T-cell (primary cell): ENCODE measurements around the gene BCO1. TPM values are rescaled to one million over a fixed set of nuclear protein-coding genes. Genes with fewer than 3 reads are reported as not detected.

Source experiments
- ATAC-seq, 4 experiments: fragments of 200-7000 bp in 3 of 4; fragments of 150-1000 bp in 1 of 4; cut with Tn5 transposase; replicated peaks in 1 of 4; 1 replicate in 3 of 4; 2 replicates in 1 of 4; pipeline ENCODE4 v1.10.0; 2021; ENCODE audit warnings: moderate library complexity in 3 of 4, mild to moderate bottlenecking in 2 of 4, moderate number of reproducible peaks in 1 of 4
- CTCF ChIA-PET, 2 donors: fragments of 300-600 bp; sonication (Branson Sonifier 250); formaldehyde crosslinking; loops; one replicate each; lab custom pipeline; 2022; ENCODE audit warnings: antibody characterized with exemption in 2 of 2; lab: Charles Lee
- POLR2A ChIA-PET, 2 donors: fragments of 300-600 bp; sonication (Branson Sonifier 250); formaldehyde crosslinking; loops; one replicate each; lab custom pipeline; 2022; ENCODE audit warnings: antibody characterized with exemption in 2 of 2; lab: Charles Lee
- DNase-seq, 35 experiments: peaks; one replicate each; pipeline versions ENCODE4 v3.0.0 to v3.0.0-alpha.2; 2013 to 2023
- H3K27ac ChIP-seq: one replicate; pipeline ENCODE4 v1.5.1; 2013; ENCODE audit warnings: low read length
- H3K27me3 ChIP-seq, 2 experiments: replicated peaks in 1 of 2; 1 replicate in 1 of 2; 2 replicates in 1 of 2; pipeline versions ENCODE4 v1.6.1 to v1.7.0; 2013; ENCODE audit warnings: low read length in 1 of 2, mixed read lengths in 1 of 2; ENCODE audit not compliant: control insufficient read depth in 2 of 2, insufficient read depth in 2 of 2; ENCODE audit errors: extremely low read depth in 1 of 2
- H3K36me3 ChIP-seq, 2 donors: 1 replicate in 1 of 2; 2 replicates in 1 of 2; pipeline versions ENCODE4 v1.6.1 to v1.7.0; 2013; ENCODE audit warnings: low read length in 1 of 2; ENCODE audit not compliant: control insufficient read depth in 2 of 2, insufficient read depth in 1 of 2; ENCODE audit errors: extremely low read depth in 1 of 2
- H3K4me1 ChIP-seq, 2 experiments: 1 replicate in 1 of 2; 2 replicates in 1 of 2; pipeline versions ENCODE4 v1.6.1 to v1.7.0; 2013; ENCODE audit warnings: low read length in 2 of 2, mixed read lengths in 1 of 2; ENCODE audit not compliant: insufficient read depth in 2 of 2, control insufficient read depth in 1 of 2; ENCODE audit errors: extremely low read depth in 1 of 2
- H3K4me3 ChIP-seq, 2 donors: 1 replicate in 1 of 2; 2 replicates in 1 of 2; pipeline versions ENCODE4 v1.5.1 to v1.7.0; 2013; ENCODE audit warnings: mild to moderate bottlenecking in 2 of 2, low read length in 1 of 2, moderate library complexity in 1 of 2; ENCODE audit not compliant: control insufficient read depth in 1 of 2; ENCODE audit errors: extremely low read depth in 1 of 2
- H3K9me3 ChIP-seq: 2 replicates; pipeline ENCODE4 v1.7.0; 2013
- H3K27ac Mint-ChIP-seq, 2 donors: one replicate each; pipeline ENCODE4 v1.8.0; 2020 to 2021; ENCODE audit warnings: mild to moderate bottlenecking in 2 of 2, mixed read lengths in 2 of 2
- H3K27me3 Mint-ChIP-seq, 2 donors: one replicate each; pipeline ENCODE4 v1.8.0; 2021 to 2022; ENCODE audit warnings: mixed read lengths in 2 of 2
- H3K36me3 Mint-ChIP-seq: one replicate; pipeline ENCODE4 v1.8.0; 2021; ENCODE audit warnings: mixed read lengths
- H3K4me1 Mint-ChIP-seq, 3 donors: one replicate each; pipeline ENCODE4 v1.8.0; 2020 to 2022; ENCODE audit warnings: mixed read lengths in 3 of 3, mild to moderate bottlenecking in 1 of 3
- H3K4me3 Mint-ChIP-seq, 3 donors: one replicate each; pipeline ENCODE4 v1.8.0; 2020 to 2022; ENCODE audit warnings: mild to moderate bottlenecking in 3 of 3, mixed read lengths in 3 of 3, moderate library complexity in 3 of 3
- H3K9me3 Mint-ChIP-seq, 3 donors: one replicate each; pipeline ENCODE4 v1.8.0; 2020 to 2022; ENCODE audit warnings: mixed read lengths in 3 of 3
- WGBS: methylation state at CpG from one replicate; pipeline ENCODE4 v1.1.5; 2013; ENCODE audit warnings: missing lambda C conversion rate; ENCODE audit not compliant: insufficient coverage; 5-methylcytosine and 5-hydroxymethylcytosine counted together
- total RNA-seq, 35 experiments: library from RNA in 6 of 35; stranded (reverse) in 6 of 35; fragments of 120-200 nt in 1 of 35; gene quantifications; one replicate each; pipeline versions ENCODE4 v1.2.1 to v1.2.4 and lab custom pipeline; 2013 to 2026

The BCO1 gene
- total RNA-seq, 5 donors from 2014 or later (not counting 1 experiment from before 2014, with no cell fraction given) = not detected

- POLR2A ChIA-PET = no interaction called here
- H3K4me1 Mint-ChIP-seq = no peaks in the 10 kb centered on the region
- Histone ChIP-seq H3K4me1 (no peaks in the 10 kb centered on the region), H3K36me3 (no peaks in the 10 kb centered on the region), H3K27ac (no peak overlapping the region), H3K27me3 (peaks cover 0 to 2% of the 10 kb centered on the region in 2 experiments), H3K9me3 (no peaks in the 10 kb centered on the region), H3K4me3 (no peak overlapping the region)
- ATAC-seq = no peak
- no peak overlapping the region for H3K4me3 Mint-ChIP-seq
- no peak overlapping the region for H3K27ac Mint-ChIP-seq
- no peaks in the 10 kb centered on the region for H3K27me3 Mint-ChIP-seq
- H3K9me3 Mint-ChIP-seq = no peaks in the 10 kb centered on the region
- CTCF ChIA-PET = no interaction called here
- no peaks in the 10 kb centered on the region for H3K36me3 Mint-ChIP-seq
- DNase-seq = no peak
- WGBS = 88% methylated on average over 1 of the region's 3 CpGs
These were observed 44.6 kb downstream of the BCO1 start for GRCh38 chr16:81283044-81283443.

GRCh38 chr16:81284995-81285600 is 46.6 kb downstream of the BCO1 start:
- H3K27me3 Mint-ChIP-seq = peaks cover 0 to 4% of the 10 kb centered on the region in 2 donors
- ATAC-seq (no peak), DNase-seq (no peak)
- H3K9me3 Mint-ChIP-seq = no peaks in the 10 kb centered on the region
- 84% methylated on average over 4 of the region's 8 CpGs for WGBS
- ChIA-PET POLR2A (no interaction called here), CTCF (interaction anchor here in 1 of 2 donors (0.6 to 1.0 kb wide), 2 partner anchors 24 to 1564 kb away, joined by 3 read pairs; no protein-coding TSS in a partner anchor)
- H3K36me3 Mint-ChIP-seq = no peaks in the 10 kb centered on the region
- no peak overlapping the region for H3K4me3 Mint-ChIP-seq
- no peak overlapping the region for H3K4me3 ChIP-seq
- H3K4me1 Mint-ChIP-seq = no peaks in the 10 kb centered on the region
- H3K36me3 ChIP-seq = no peaks in the 10 kb centered on the region
- no peak overlapping the region for H3K27ac Mint-ChIP-seq
- no peaks in the 10 kb centered on the region for H3K4me1 ChIP-seq
- peaks cover 0 to 2% of the 10 kb centered on the region in 2 experiments for H3K27me3 ChIP-seq
- no peaks in the 10 kb centered on the region for H3K9me3 ChIP-seq
- H3K27ac ChIP-seq = no peak overlapping the region

GRCh38 chr16:81286190-81286589 is 47.7 kb downstream of the BCO1 start:
- peaks cover 0 to 10% of the 10 kb centered on the region in 2 donors for H3K27me3 Mint-ChIP-seq
- Histone ChIP-seq H3K9me3 (no peaks in the 10 kb centered on the region), H3K4me1 (no peaks in the 10 kb centered on the region), H3K27ac (no peak overlapping the region), H3K4me3 (no peak overlapping the region), H3K36me3 (no peaks in the 10 kb centered on the region), H3K27me3 (peaks cover 0 to 4% of the 10 kb centered on the region in 2 experiments)
- H3K9me3 Mint-ChIP-seq = no peaks in the 10 kb centered on the region
- H3K4me3 Mint-ChIP-seq = no peak overlapping the region
- no CpG with 5 or more reads among the region's 1 CpG for WGBS
- no peak for DNase-seq
- no peaks in the 10 kb centered on the region for H3K36me3 Mint-ChIP-seq
- H3K4me1 Mint-ChIP-seq = no peaks in the 10 kb centered on the region
- ATAC-seq = no peak
- ChIA-PET CTCF (no interaction called here), POLR2A (no interaction called here)
- no peak overlapping the region for H3K27ac Mint-ChIP-seq

GRCh38 chr16:81291117-81291516 is 52.6 kb downstream of the BCO1 start:
- Histone ChIP-seq H3K4me1 (no peaks in the 10 kb centered on the region), H3K27ac (no peak overlapping the region), H3K9me3 (no peaks in the 10 kb centered on the region), H3K36me3 (no peaks in the 10 kb centered on the region), H3K27me3 (peaks cover 0 to 14% of the 10 kb centered on the region in 2 experiments), H3K4me3 (no peak overlapping the region)
- Mint-ChIP-seq H3K4me3 (no peak overlapping the region), H3K27me3 (peaks cover 6 to 24% of the 10 kb centered on the region in 2 donors), H3K36me3 (no peaks in the 10 kb centered on the region), H3K4me1 (no peaks in the 10 kb centered on the region), H3K9me3 (no peaks in the 10 kb centered on the region), H3K27ac (no peak overlapping the region)
- DNase-seq = no peak
- WGBS = 77% methylated on average over 5 of the region's 9 CpGs
- ATAC-seq = no peak
- ChIA-PET POLR2A (no interaction called here), CTCF (no interaction called here)

- DNase-seq (no peak), ATAC-seq (no peak)
- Mint-ChIP-seq H3K9me3 (no peaks in the 10 kb centered on the region), H3K27me3 (peaks cover 8 to 31% of the 10 kb centered on the region in 2 donors), H3K4me1 (no peaks in the 10 kb centered on the region), H3K4me3 (no peak overlapping the region), H3K36me3 (no peaks in the 10 kb centered on the region), H3K27ac (no peak overlapping the region)
- H3K36me3 ChIP-seq = no peaks in the 10 kb centered on the region
- H3K9me3 ChIP-seq = no peaks in the 10 kb centered on the region
- POLR2A ChIA-PET = no interaction called here
- no peak overlapping the region for H3K27ac ChIP-seq
- H3K27me3 ChIP-seq = peaks cover 0 to 20% of the 10 kb centered on the region in 2 experiments
- 40% methylated on average over 1 of the region's 5 CpGs for WGBS
- CTCF ChIA-PET = no interaction called here
- H3K4me1 ChIP-seq = no peaks in the 10 kb centered on the region
- no peak overlapping the region for H3K4me3 ChIP-seq
These were observed 54.4 kb downstream of the BCO1 start for GRCh38 chr16:81292936-81293335.

GRCh38 chr16:81293909-81294802 is 55.7 kb downstream of the BCO1 start:
- H3K4me3 ChIP-seq = no peak overlapping the region
- peaks cover 8 to 27% of the 10 kb centered on the region in 2 donors for H3K27me3 Mint-ChIP-seq
- CTCF ChIA-PET = no interaction called here
- no peak for ATAC-seq
- no peaks in the 10 kb centered on the region for H3K4me1 ChIP-seq
- no peaks in the 10 kb centered on the region for H3K4me1 Mint-ChIP-seq
- DNase-seq = no peak
- no peaks in the 10 kb centered on the region for H3K9me3 ChIP-seq
- no peaks in the 10 kb centered on the region for H3K36me3 ChIP-seq
- H3K9me3 Mint-ChIP-seq = no peaks in the 10 kb centered on the region
- H3K27ac ChIP-seq = no peak overlapping the region
- H3K27ac Mint-ChIP-seq = no peak overlapping the region
- H3K36me3 Mint-ChIP-seq = no peaks in the 10 kb centered on the region
- H3K4me3 Mint-ChIP-seq = no peak overlapping the region
- H3K27me3 ChIP-seq = peaks cover 0 to 20% of the 10 kb centered on the region in 2 experiments
- POLR2A ChIA-PET = no interaction called here
- WGBS = 57% methylated on average over 2 of the region's 11 CpGs
